HepG2 (cell line): Measurements from ENCODE around the gene TRAF5. TPM values are rescaled to one million over a fixed set of nuclear protein-coding genes. Genes with fewer than 3 reads are reported as not detected.
A peak's percentile ranks its signal among the peaks of the same experiment; 100 is the strongest.

Experiments
- ATAC-seq: fragments of 200-7000 bp; cut with Tn5 transposase; 3 replicates; pipeline ENCODE4 v1.9.1; 2020; ENCODE audit warnings: mild to moderate bottlenecking, moderate library complexity
- BruUV-seq: library from RNA; stranded (reverse); fragments of 400-500 nt; replicated peaks from 2 replicates; lab custom pipeline; 2021; lab: Mats Ljungman, UMichigan
- CTCF ChIA-PET: fragments of 300-600 bp; formaldehyde crosslinking; extraction: SDS; loops from one replicate; lab custom pipeline; 2021; ENCODE audit warnings: low total read pairs, inconsistent platforms, low intra/inter-chr PET ratio; lab: Yijun Ruan, JAX
- POLR2A ChIA-PET: fragments of 350-600 bp; sonication (Branson Sonifier 250); formaldehyde crosslinking; loops from one replicate; lab custom pipeline; 2020; ENCODE audit warnings: antibody characterized with exemption, inconsistent platforms; lab: Yijun Ruan, JAX
- DNase-seq: peaks from one replicate; pipeline ENCODE4 v3.0.0-alpha.2; 2015; ENCODE audit warnings: low spot score
- FAIRE-seq: peaks from 3 replicates; lab custom pipeline; 2011; peaks lifted over from hg19 to GRCh38; lab: Jason Lieb, UNC
- H2AFZ ChIP-seq: one replicate; pipeline ENCODE4 v1.6.1; 2011; ENCODE audit warnings: low read length, inconsistent platforms
- H3K27ac ChIP-seq: fragments of 300-600 bp; 3 replicates; pipeline ENCODE4 v1.8.0; 2011; ENCODE audit warnings: mixed run types, mild to moderate bottlenecking, mixed read lengths, low read length, inconsistent platforms; ENCODE audit not compliant: insufficient read depth; ENCODE audit errors: extremely low read length
- H3K27me3 ChIP-seq, 2 experiments: fragments of 200-600 bp in 1 of 2; 2 replicates in 1 of 2; 3 replicates in 1 of 2; pipeline versions ENCODE4 v1.6.0 to v1.8.0; 2011; ENCODE audit warnings: low read length in 2 of 2, mild to moderate bottlenecking in 2 of 2, moderate library complexity in 2 of 2, inconsistent platforms in 1 of 2; ENCODE audit not compliant: insufficient read depth in 2 of 2, control insufficient read depth in 1 of 2
- H3K36me3 ChIP-seq, 2 experiments: fragments of 200-600 bp in 1 of 2; replicated peaks in 1 of 2; 2 replicates in 1 of 2; 3 replicates in 1 of 2; pipeline versions ENCODE4 v1.5.1 to v1.8.0; 2011; ENCODE audit warnings: low read length in 2 of 2, inconsistent platforms in 1 of 2; ENCODE audit not compliant: insufficient read depth in 2 of 2, control insufficient read depth in 1 of 2
- H3K4me1 ChIP-seq: 2 replicates; pipeline ENCODE4 v1.5.1; 2012; ENCODE audit warnings: low read length, inconsistent platforms; ENCODE audit not compliant: insufficient read depth
- H3K4me2 ChIP-seq: 2 replicates; pipeline ENCODE4 v1.6.0; 2011; ENCODE audit warnings: low read depth, low read length, inconsistent platforms
- H3K4me3 ChIP-seq, 3 experiments: fragments of 200-600 bp in 1 of 3; sonication (generic), shearing (Covaris generic) in 1 of 3; replicated peaks in 1 of 3; 2 replicates each; pipeline ENCODE4 v1.5.1; 2011 to 2016; ENCODE audit warnings: low read length in 3 of 3, inconsistent platforms in 2 of 3, low read depth in 2 of 3, mild to moderate bottlenecking in 2 of 3, control low read depth in 1 of 3, mixed read lengths in 1 of 3; ENCODE audit not compliant: insufficient read depth in 1 of 3
- H3K79me2 ChIP-seq: one replicate; pipeline ENCODE4 v1.6.1; 2011; ENCODE audit warnings: low read length, inconsistent platforms; ENCODE audit not compliant: insufficient read depth
- H3K9ac ChIP-seq: 2 replicates; pipeline ENCODE4 v1.6.0; 2011; ENCODE audit warnings: mild to moderate bottlenecking, low read depth, low read length, inconsistent platforms; ENCODE audit not compliant: insufficient read depth
- H3K9me3 ChIP-seq: 2 replicates; pipeline ENCODE4 v1.5.1; 2012; ENCODE audit warnings: mild to moderate bottlenecking, low read length
- H4K20me1 ChIP-seq: 2 replicates; pipeline ENCODE4 v1.6.0; 2011; ENCODE audit warnings: inconsistent platforms, mild to moderate bottlenecking, low read length, moderate library complexity; ENCODE audit not compliant: insufficient read depth
- JDP2 ChIP-seq: sonication (generic); formaldehyde crosslinking; IDR thresholded peaks from 2 replicates; pipeline ENCODE4 v1.8.1; 2022; ENCODE audit warnings: missing genetic modification reagents, borderline replicate concordance
- KAT2B ChIP-seq: fragments of 150-350 bp; IDR thresholded peaks from 2 replicates; pipeline ENCODE4 v1.6.1; 2014; ENCODE audit warnings: low read depth, low read length, borderline replicate concordance
- MAFF ChIP-seq: IDR thresholded peaks from 2 replicates; pipeline ENCODE4 v1.6.1; 2011; ENCODE audit warnings: low read depth, low read length, improper control_type of control experiment
- MAFK ChIP-seq, 2 experiments: IDR thresholded peaks in 1 of 2; conservative IDR thresholded peaks in 1 of 2; 2 replicates each; pipeline ENCODE4 v1.6.1; 2011; ENCODE audit warnings: improper control_type of control experiment in 2 of 2, low read length in 2 of 2
- RARA ChIP-seq: IDR thresholded peaks from 2 replicates; pipeline ENCODE4 v1.6.1; 2016; ENCODE audit warnings: missing genetic modification reagents, missing compliant biosample characterization
- ZMYM3 ChIP-seq: sonication (generic); formaldehyde crosslinking; IDR thresholded peaks from 2 replicates; pipeline ENCODE4 v1.5.1; 2020; ENCODE audit warnings: mild to moderate bottlenecking, missing genetic modification reagents
- ZNF652 ChIP-seq: IDR thresholded peaks from 2 replicates; pipeline ENCODE4 v1.6.1; 2016; ENCODE audit warnings: low read depth, borderline replicate concordance
- ZZZ3 ChIP-seq: sonication (generic); formaldehyde crosslinking; IDR thresholded peaks from 2 replicates; pipeline ENCODE4 v1.4.0; 2020; ENCODE audit warnings: missing genetic modification reagents, mild to moderate bottlenecking, borderline replicate concordance
- WGBS: methylation state at CpG from one replicate; pipeline ENCODE4 v1.1.6; 2017; ENCODE audit warnings: low lambda C conversion rate; 5-methylcytosine and 5-hydroxymethylcytosine counted together
- in situ Hi-C: cut with HindIII; loops from 2 replicates; pipeline ENCODE4 v1.10.0; 2017; ENCODE audit warnings: low pct_unique_long_range_greater_than_20kb; ENCODE audit not compliant: extremely low pct_ligation_motif_present
- intact Hi-C: fragments of 100-400 bp; cut with micrococcal nuclease; formaldehyde crosslinking; loops from one replicate; pipeline ENCODE4 v1.10.0; 2022; ENCODE audit not compliant: unreplicated experiment
- polyA plus RNA-seq, 8 experiments: library from polyadenylated mRNA; depleted of rRNA in 3 of 8; stranded (reverse) in 7 of 8; unstranded in 1 of 8; fragments of >200 nt; fragmentation: Illumina TruSeq in 4 of 8; extraction: Trizol in 4 of 8; gene quantifications; 2 replicates each; pipeline versions ENCODE4 v1.2.1 to v1.2.3, GENCODE V29; 2011 to 2016; ENCODE audit warnings: low read depth in 4 of 8, missing spikeins in 1 of 8, mixed read lengths in 1 of 8; ENCODE audit not compliant: insufficient read depth in 1 of 8
- total RNA-seq, 5 experiments: library from RNA; depleted of rRNA; stranded (reverse); fragments of >200 nt; fragmentation: Illumina TruSeq; extraction: Trizol; gene quantifications; 2 replicates each; pipeline ENCODE4 v1.2.3, GENCODE V29; 2016; ENCODE audit warnings: low read depth in 1 of 5
- TF ChIP-seq, protein P1 (sequence below): sonication (generic); formaldehyde crosslinking; IDR thresholded peaks from 2 replicates; pipeline ENCODE4 v1.5.0; 2020; ENCODE audit warnings: mild to moderate bottlenecking, missing genetic modification reagents

The TRAF5 gene
- total and polyA plus RNA-seq, 2 of the 13 experiments (the other 11 are each of a cell fraction or from before 2014, with no cell fraction given), result 0.27 to 1.6 TPM

DNA sequence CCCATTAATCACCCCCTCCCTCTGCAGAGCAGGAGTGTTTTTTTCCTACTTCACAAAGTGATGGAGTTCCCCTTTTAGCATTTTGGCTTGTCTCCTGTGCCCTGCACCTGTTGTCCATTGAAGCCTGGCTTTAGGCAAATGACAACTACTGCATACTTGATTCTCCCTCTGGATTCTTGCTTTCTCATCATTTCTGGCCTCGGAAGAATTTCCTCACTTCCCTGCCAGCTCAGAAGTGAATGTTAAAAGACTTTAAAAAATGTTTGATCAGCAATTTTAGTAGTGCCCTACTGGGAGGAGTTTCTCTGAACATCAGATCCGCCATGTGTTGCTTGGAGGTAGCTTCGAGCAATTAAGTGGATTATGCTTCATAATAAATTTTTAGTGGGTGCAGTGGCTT, 39.4 kb upstream of the TRAF5 start:
- POLR2A ChIA-PET, result no interaction called here
- CTCF ChIA-PET, result no interaction called here
- peaks cover 8 to 46% of the 10 kb centered on the region in 2 experiments for H3K36me3 ChIP-seq
- H4K20me1 ChIP-seq, result peaks cover 3% of the 10 kb centered on the region; the same call in 1 of the 2 replicates
- H3K4me2 ChIP-seq, result no peak overlapping the region
- no peak overlapping the region for H3K4me3 ChIP-seq
- intact Hi-C loops, result no loop called here
- no peak overlapping the region for H3K27ac ChIP-seq
- H3K79me2 ChIP-seq, result no peaks in the 10 kb centered on the region
- H2AFZ ChIP-seq, result no peak overlapping the region
- WGBS, result 97% methylated on average over 3 of the region's 3 CpGs
- no peak for FAIRE-seq
- no peaks in the 10 kb centered on the region for H3K4me1 ChIP-seq
- in situ Hi-C loops, result no loop called here
- no peak overlapping the region for H3K9ac ChIP-seq
- H3K9me3 ChIP-seq, result no peaks in the 10 kb centered on the region
- H3K27me3 ChIP-seq, result no peaks in the 10 kb centered on the region
- no peak for DNase-seq
- TF ChIP-seq JDP2 (CRISPR knock-in tag) (no peak), MAFK (conservative IDR thresholded peaks at IDR 0.05 in 1 of 2, IDR thresholded peaks at IDR 0.05 in 1 of 2; ENCODE audit: low read length in 2 of 2) (peak; percentile 96 to 97), MAFF (peak; percentile 96), KAT2B (no peak), RARA (CRISPR knock-in tag) (no peak), ZMYM3 (no peak), ZZZ3 (CRISPR knock-in tag) (no peak), ZNF652 (CRISPR knock-in tag) (no peak)
- TF ChIP-seq, protein P1, sequence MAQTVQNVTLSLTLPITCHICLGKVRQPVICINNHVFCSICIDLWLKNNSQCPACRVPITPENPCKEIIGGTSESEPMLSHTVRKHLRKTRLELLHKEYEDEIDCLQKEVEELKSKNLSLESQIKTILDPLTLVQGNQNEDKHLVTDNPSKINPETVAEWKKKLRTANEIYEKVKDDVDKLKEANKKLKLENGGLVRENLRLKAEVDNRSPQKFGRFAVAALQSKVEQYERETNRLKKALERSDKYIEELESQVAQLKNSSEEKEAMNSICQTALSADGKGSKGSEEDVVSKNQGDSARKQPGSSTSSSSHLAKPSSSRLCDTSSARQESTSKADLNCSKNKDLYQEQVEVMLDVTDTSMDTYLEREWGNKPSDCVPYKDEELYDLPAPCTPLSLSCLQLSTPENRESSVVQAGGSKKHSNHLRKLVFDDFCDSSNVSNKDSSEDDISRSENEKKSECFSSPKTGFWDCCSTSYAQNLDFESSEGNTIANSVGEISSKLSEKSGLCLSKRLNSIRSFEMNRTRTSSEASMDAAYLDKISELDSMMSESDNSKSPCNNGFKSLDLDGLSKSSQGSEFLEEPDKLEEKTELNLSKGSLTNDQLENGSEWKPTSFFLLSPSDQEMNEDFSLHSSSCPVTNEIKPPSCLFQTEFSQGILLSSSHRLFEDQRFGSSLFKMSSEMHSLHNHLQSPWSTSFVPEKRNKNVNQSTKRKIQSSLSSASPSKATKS, result no peak
- BruUV-seq, result no TSS peak
- no peak for ATAC-seq
